Right renal cortex interstitium (tissue), 3 donors: ENCODE data around the gene ARGLU1. TPM values are rescaled to one million over a fixed set of nuclear protein-coding genes. Genes with fewer than 3 reads are reported as not detected.
"Not testable (repeated sequence)": the region's sequence is repeated elsewhere in the genome, so short reads cannot be mapped to it uniquely, and the experiment has no call there.

Experiments
- DNase-seq, 3 donors: peaks; one replicate each; pipeline ENCODE4 v3.0.0-alpha.2; 2013; ENCODE audit warnings: low read depth in 3 of 3, low spot score in 2 of 3
- polyA plus RNA-seq, 3 donors: library from polyadenylated mRNA; unstranded; fragments of 120-200 nt; gene quantifications; one replicate each; pipeline ENCODE4 v1.2.1, GENCODE V29; 2013; ENCODE audit not compliant: insufficient read length in 3 of 3

Gene ARGLU1, protein sequence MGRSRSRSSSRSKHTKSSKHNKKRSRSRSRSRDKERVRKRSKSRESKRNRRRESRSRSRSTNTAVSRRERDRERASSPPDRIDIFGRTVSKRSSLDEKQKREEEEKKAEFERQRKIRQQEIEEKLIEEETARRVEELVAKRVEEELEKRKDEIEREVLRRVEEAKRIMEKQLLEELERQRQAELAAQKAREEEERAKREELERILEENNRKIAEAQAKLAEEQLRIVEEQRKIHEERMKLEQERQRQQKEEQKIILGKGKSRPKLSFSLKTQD
- polyA plus RNA-seq = 100 to 1,000 TPM; 309 to 398 (median 384) TPM

DNA sequence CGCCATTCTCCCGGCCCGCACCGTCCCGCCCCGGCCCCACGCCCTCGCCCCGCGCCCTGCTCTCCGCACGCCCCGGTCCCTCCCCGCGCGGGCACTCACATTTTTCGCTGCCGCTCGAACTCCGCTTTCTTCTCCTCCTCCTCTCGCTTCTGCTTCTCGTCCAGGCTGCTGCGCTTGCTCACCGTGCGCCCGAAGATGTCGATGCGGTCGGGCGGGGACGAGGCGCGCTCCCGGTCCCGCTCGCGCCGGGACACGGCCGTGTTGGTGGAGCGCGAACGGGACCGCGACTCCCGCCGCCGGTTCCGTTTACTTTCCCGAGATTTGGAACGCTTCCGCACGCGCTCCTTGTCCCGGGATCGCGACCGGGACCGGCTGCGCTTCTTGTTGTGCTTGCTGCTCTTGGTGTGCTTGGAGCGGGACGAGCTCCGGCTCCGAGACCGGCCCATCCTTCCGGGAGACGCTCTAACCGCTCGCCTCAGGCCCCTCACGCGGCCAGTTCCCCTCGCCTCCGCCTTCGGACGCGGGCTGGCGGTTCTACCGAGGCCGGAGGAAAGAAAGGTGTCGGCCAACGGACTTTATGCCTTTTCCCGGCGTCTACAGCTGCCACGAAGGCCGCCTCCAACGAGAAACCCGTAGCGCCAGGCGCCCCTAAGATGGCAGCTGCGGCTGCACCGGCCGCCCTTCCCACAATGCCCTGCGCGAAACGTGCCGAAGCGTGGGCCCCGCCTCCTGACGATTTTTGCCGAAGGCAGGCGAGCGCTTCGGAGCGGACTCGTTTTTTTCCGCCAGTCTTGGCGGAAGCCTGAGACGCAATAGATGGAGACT is at the start of gene ARGLU1:
Gene ARGLU1, minus strand, starts transcription at position 664 of the 825 bp plus-strand sequence. Its CDS starts 218 bp downstream, at position 446.
- peak; percentile 83 to 91 (median 84) for DNase-seq

DNA sequence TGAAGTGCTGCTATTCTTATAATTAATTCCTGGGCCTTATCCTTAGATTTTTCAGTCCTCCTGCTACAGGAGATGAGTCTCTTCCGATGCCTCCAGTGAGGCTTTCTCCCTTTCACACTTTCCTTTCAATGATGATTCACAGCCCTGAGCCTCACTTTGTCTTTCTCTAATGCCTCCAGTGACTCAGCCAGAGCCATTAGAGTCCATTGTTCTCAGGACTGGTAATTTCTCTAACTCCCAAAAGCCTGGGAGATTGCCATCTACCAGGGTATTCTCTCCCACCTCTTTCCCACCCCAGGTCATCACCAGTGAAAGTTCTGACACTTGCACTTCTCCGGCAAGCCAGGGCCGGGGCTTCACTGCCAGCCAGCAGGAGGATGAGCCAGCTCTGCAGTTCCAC is 49.6 kb upstream of the ARGLU1 start:
- no peak for DNase-seq

DNA sequence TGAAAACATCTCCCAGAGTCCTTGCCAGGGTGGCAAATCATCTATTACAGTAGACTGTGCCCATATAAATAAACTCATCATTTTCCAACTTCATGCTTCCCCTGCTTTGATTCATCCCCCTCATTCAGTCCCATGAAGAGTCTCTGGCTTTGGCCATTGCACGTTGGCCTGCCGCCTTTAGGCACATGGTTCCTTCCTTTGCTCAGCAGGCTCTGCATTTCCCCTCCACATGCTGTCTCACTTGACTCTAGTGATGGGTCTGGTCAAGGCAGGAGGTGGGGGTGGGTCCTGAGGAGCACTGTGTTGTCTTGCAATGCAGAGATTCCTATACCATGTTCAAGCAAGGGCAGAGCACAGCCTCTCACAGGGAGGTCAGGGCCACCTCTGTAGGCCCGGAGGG is 48.8 kb upstream of the ARGLU1 start:
- DNase-seq = no peak

DNA sequence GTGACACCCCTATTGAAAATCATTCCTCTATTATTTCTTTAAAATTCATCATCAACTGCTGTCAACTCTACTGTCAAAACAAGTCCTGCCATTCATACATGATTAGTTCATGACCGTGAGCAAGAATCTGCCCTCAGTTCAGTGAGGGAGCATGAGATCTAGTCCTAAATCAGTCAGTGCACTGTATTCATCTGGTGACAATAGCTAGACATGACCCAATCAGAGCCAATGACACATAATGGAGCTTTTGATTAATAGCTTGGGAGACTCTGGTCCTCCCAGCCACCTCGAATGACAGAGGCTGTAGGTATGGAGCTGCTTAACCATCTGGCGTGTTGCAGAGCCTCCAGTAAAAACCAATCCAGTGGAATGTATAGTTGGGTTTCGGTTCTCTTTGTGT is 46.9 kb upstream of the ARGLU1 start:
- DNase-seq = no peak

DNA sequence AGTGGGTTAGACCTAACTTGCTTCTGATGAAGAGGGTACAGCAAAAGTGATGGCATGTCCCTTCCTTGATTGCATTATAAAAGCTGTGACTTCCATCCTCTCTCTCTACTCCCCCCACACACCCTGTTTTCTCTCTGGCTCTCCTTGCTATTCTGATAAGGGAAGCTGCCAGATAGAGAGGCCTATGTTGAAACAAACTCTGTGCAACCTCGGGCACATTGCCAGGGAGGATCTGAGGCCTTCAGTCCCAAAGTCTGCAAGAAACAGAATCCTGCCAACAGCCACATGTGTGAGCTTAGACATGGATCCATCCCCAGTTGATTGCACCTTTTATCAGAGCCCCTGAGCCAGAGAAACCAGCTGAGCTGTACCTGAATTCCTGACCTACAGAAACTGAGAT is 44.8 kb upstream of the ARGLU1 start:
- no peak for DNase-seq

DNA sequence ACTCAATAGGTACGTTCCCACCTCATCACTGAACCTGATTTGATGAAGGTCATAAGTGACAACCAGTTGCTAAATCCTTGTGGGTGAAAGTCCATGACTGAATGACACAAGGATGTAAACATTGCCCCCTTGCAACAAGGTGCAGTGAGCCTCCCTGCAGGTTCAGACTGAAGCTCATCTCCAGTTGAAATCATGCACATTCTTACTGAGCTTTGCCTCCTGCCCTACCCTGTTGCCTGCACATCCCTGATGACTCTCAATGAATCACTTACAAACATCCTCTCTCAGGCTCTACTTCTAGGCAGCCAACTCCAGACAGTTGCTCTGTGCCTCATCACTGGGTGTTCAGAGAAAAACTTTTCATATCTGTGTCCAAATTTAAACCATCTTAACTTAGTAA is 42.5 kb upstream of the ARGLU1 start:
- no peak for DNase-seq

DNA sequence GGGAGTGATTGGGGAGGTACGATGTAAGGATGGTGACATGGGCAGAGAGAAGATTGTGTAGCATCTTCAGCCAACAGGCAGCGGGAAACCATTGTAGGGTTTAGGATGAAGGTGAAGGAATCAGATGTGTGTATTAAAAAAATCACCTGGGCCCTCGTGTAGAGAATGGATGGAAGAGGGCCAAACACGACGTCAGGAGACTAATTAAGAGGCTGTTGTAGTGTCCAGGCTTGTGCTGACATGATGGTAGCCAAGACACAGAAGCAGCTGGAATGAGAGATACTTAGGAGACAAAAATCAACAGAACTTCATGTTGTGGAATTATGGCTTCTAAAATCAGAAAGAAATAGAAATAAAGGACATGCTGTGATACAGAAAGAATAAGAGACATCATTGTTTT is 41.2 kb upstream of the ARGLU1 start:
- no peak for DNase-seq

DNA sequence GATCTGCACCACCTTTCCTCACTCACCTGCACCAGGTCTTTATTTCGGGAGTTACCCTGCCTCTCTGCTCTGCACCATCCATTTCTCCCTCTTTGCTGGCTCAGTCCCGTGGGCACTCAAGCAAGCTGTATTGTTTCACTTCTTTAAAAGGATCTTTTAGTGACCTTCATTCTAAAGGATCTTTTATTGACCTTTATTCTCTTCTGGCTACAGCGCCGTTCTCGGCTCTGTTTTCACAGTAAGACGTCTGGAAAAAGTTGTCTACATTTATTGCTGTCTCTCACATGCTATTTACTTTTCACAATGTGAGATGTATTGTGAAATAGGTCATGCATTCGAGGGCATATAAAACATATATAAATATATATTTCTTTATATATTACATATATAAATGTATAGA is 35.6 kb upstream of the ARGLU1 start:
- no peak for DNase-seq

DNA sequence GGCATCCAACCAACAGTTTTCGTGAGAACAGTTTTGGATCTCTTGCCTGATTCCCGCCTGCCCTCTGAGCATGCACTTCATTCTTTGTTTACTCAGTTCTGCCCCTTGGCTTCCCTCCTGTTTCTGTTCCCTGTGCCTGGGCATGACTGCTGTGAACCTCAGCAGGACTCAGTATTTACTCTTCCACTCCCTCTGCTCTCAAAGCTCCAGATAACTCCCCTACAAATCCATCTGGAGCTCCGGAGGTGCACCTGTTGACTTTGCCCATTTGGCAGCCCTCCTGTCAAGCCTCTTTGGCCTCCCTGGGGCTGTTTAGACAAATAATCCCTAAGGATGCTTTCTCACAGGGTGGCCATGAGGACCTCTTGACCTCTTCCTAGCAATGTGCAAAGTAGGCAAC is 34.2 kb upstream of the ARGLU1 start:
- no peak for DNase-seq

DNA sequence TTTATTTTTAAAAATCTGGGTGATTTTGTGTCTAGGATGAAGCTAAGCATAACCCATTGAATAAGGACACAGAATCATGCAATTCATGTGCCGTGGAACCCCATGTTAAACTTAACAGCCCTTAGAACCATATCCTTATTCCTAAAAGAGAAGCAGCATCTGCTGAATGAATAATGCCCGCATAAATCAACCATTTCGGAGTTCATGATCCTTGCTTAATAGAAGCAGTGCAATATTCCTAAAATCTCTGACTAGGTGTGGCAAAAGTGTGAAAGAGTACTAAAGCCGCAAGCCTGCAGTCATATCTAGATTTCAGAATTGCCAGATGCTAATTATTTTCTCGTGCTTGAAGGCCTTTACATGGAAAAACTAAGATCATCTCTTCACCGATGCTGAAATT is 33.6 kb upstream of the ARGLU1 start:
- no peak for DNase-seq

DNA sequence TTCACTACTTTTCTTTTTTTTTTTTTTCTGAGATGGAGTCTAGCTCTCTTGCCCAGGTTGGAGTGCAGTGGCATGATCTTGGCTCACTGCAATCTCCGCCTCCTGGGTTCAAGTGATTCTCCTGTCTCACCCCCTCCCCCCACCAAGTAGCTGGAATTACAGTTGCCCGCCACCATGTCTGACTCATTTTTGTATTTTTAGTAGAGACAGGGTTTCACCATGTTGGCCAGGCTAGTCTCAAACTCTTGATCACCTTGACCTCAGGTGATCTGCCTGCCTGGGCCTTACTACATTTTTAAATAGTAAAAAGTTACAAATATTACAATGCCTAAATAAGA is 32.8 kb upstream of the ARGLU1 start:
- not testable (repeated sequence) for DNase-seq

DNA sequence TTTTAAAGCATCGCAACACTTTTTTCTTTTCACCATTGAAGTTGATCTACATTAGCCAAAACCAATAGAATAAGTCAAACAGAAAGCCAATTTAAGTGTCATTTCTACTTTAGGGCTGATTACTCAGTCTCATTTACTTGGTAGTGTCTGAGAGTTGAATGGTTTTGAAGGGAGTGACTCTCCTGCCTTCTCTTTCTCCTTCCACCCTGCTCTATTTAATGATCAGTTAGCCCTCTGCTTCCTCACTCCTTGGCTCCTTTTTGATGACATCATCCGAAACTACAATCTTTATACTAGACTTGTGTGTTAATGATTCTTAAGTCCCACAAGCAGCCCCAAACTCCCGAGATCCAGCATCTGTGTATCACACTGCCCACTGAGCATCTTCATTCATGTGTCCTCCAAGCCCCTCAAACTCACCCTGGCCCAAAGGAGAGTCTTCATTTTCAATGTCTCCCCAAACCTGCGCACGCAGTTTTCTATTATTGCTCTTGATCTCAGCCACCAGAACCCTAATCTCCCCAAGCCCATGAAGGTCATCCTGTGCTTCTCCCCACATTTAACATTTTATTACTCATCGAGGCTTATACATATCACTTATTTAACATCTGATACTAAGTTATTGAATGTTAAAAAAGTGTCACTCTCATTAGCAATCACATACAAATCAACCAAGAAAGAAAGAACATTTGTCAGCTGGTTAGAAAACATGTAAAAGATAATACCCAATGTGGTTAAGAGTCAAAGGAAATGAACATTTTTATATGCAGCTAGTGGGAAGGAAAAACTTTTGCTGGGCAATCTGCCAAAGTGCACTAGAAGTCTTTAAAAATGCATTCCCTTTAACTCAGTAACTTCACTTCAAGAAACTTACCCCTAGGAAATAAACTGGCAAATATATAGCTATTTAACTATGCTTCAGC is 32.2 kb upstream of the ARGLU1 start:
- peak; percentile 31 to 56 (median 52) for DNase-seq

DNA sequence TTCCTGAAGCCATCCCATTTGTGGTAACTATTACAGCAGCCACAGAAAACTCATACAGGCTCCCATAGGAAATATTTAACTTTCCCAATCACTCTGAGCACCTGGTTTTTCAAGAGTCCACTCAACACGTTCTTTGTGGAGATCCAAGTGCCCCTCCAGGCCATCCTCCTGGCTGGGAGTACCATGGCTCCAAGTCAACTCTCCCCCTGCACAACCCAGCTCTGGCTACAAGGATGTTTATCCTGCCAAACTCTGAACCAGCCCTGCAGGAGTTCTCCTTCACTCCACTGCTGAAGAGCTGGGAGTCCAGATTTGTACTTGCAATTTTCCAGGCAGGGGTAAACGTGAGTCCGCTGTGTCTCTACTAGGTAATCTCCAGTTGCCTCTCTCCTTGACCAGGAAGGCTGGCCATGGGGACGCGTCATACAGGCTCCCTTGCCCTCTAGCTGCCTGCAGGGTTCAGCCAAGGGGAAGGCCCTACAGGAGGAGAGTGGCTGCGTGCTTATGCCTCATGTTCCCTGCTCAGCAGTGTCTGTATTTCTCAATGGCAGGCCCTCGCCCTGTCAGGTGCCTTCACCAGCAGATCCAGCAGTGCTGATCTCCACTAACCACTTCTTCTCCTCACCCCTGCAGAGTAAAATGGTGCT is 29.9 kb upstream of the ARGLU1 start:
- DNase-seq = no peak

DNA sequence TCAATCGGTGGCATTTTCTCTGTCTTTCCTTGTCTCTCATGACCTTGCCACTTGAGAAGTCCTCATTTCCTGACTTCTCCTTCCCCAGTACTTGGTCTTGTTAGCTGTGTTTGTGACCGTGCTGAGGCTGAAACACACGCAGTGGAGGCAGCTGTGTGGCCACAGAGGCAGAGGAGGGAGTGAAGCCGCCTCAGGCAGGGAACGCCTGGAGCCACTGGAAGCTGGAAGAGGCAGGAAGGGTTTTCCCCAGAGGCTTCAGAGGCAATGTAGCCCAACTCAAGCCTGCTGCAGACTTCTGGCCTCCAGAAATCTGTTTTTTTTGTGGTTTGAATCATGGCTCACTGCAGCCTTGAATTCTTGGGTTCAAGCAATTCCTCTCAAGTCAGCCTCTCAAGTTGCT is 29.2 kb upstream of the ARGLU1 start:
- DNase-seq = no peak

DNA sequence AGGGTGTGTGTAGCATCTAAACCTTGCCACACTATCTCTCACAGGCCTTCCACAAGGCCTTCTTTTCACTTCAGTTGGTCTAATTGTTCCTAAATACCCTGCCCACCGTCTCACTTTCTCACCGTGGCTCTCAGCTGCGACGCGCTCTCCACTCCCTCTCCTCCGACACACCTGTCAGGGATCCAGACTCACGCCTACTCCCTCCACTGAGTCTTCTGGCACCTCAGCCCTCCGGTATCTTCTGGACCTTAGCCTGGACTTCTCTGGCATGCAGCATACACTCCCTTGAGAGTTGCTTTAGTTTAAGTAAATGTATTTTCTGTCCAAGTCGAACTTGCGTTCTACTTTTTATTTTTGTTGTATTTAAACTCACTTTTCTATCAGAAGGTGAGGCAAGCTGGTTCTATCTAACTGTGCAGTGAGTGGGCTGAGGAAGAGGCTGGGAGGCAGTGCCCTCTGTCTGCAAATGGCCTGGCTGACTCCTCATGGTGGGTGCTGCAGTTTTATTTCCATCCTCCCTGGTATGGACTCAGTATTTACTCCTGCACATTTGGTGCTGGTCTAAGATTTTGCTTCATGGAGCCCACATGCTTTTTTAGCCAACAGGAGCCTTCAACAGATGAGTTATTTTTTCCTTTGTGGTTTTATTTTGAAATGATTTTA is 28.5 kb upstream of the ARGLU1 start:
- no peak for DNase-seq

DNA sequence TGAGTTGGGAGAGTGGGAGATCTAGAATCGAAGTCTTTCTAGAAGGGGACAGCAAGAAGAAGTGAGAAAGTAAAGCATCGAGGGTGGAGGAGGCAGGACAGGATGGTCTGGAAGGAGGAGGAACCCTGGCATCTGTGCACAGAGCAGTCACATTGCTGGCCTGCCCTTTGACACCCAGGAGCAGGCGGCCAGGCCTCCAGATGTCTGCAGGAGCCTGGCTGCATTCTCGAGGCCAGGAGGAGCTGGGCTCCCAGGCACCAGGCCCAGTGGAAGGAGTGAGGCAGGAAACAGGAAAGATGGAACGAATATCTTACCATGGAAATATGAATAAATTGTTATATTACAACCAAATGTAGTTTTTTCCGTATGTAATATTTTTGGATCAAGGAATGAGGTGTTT is 27.7 kb upstream of the ARGLU1 start:
- DNase-seq = no peak

DNA sequence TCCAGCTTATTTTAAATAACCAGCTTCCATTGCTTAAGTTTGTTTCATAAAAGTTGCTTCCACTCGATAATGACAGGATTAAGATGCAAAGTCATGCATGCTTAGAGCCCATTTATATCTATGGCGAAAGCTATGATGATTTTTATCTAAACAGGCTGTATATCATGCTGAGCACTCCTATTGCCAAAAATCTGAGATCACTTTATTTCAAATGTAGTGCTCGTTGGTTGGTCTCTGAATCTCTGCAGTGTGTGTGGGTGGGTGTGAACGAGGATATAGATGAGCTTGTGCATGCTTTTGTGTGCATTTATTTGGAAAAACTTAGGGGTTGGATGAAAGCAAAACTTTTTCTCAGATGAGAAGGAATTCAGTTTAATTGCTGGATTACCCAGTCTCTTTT is 27.0 kb upstream of the ARGLU1 start:
- no peak for DNase-seq

DNA sequence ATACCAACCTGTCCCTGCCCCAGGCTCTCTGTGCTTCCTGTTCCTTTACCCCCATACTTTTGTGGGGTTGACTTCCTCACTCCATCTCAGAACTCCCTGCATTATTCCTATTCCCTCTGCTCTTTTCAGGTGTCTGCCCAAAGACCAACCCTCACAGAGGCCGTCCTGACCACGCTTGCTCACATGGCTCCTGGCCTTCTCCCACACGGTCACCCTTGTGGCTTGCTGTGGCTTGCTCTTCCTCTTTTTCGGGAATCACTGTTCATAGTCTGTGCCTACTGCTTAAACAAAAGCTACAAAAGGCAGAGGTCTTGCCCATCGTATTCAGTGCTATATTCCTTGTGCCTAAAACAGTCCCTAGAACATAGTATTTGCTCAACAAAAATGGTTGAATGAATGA is 25.2 kb upstream of the ARGLU1 start:
- DNase-seq = no peak

DNA sequence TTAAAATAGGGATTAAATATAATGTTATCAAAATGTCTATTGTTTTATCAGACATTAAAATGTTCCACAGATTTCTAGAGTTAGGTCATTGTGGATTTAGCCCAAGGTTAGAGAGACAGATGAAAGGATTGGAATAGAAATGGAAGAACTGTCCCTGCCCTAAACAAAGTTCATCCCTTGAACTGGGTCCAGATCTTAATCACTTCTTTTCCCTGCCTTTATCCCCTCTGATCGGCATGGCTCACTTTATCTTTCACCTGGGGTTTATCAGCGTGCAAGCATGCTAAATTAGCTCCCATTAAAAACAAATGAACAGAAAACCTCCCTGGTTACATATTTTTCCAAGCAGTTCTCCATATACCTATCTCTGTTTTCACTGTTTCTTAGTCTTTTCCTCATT is 23.4 kb upstream of the ARGLU1 start:
- DNase-seq = no peak

DNA sequence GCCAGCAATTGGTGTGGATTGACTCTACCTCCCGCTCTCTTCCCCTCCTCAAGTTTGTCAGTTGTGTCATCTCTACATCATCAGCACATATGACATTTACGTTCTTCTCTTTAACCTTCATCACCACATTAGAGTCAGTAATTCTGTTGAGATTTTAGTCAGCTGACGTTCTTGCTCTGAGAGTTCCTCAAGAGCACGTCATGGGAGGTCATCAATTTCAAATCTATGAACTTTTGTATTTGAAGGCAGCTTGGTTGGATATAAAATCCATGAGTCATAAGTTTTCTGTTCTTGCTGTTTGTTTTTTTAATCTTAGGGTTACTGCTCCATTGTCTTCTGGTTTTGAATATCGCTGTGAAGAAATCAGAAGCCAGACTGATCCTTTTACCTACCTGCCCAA is 21.8 kb upstream of the ARGLU1 start:
- no peak for DNase-seq
